AG04449 (cell line): ENCODE data around the gene FHIT.

Experiments
- CTCF ChIA-PET: fragments of 350-600 bp; formaldehyde crosslinking; extraction: SDS; loops from one replicate; lab custom pipeline; 2021; ENCODE audit warnings: antibody characterized with exemption; lab: Yijun Ruan, JAX
- POLR2A ChIA-PET: fragments of 400-600, 350-600 bp; formaldehyde crosslinking; extraction: SDS; loops from one replicate; lab custom pipeline; 2020; ENCODE audit warnings: antibody characterized with exemption, inconsistent platforms; lab: Yijun Ruan, JAX
- DNase-seq: peaks from one replicate; pipeline ENCODE4 v3.0.0-alpha.2; 2010; ENCODE audit warnings: low read depth, low spot score
- H3K4me3 ChIP-seq: 2 replicates; pipeline ENCODE4 v1.5.1; 2011; ENCODE audit warnings: low read depth, mild to moderate bottlenecking, control low read depth, low read length
- TF ChIP-seq, protein P1 (sequence below): IDR thresholded peaks from one replicate; pipeline ENCODE4 v1.5.1; 2011; ENCODE audit warnings: mild to moderate bottlenecking, moderate library complexity, low read length, control low read depth, inconsistent platforms; ENCODE audit not compliant: insufficient read depth; ENCODE audit errors: missing control alignments

FHIT gene

GRCh38 chr3:59791774-59792308 lies 1459.4 kb downstream of the FHIT start:
- ChIA-PET CTCF (interaction anchor here (0.6 kb wide), 1 partner anchor 19 kb away, joined by 3 read pairs; no protein-coding TSS in a partner anchor), POLR2A (no interaction called here)
- no peak overlapping the region for H3K4me3 ChIP-seq
- TF ChIP-seq, protein P1, sequence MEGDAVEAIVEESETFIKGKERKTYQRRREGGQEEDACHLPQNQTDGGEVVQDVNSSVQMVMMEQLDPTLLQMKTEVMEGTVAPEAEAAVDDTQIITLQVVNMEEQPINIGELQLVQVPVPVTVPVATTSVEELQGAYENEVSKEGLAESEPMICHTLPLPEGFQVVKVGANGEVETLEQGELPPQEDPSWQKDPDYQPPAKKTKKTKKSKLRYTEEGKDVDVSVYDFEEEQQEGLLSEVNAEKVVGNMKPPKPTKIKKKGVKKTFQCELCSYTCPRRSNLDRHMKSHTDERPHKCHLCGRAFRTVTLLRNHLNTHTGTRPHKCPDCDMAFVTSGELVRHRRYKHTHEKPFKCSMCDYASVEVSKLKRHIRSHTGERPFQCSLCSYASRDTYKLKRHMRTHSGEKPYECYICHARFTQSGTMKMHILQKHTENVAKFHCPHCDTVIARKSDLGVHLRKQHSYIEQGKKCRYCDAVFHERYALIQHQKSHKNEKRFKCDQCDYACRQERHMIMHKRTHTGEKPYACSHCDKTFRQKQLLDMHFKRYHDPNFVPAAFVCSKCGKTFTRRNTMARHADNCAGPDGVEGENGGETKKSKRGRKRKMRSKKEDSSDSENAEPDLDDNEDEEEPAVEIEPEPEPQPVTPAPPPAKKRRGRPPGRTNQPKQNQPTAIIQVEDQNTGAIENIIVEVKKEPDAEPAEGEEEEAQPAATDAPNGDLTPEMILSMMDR, result no peak
- DNase-seq, result no peak

- H3K4me3 ChIP-seq, result no peak overlapping the region
- CTCF ChIA-PET, result interaction anchor here (1.3 kb wide), 1 partner anchor 21 kb away, joined by 3 read pairs; no protein-coding TSS in a partner anchor
- POLR2A ChIA-PET, result no interaction called here
- TF ChIP-seq, protein P1, result no peak
- no peak for DNase-seq
Measured at GRCh38 chr3:59790241-59790640, 1461.0 kb downstream of the FHIT start.

GRCh38 chr3:59788801-59789200 lies 1462.5 kb downstream of the FHIT start:
- TF ChIP-seq, protein P1, result no peak
- no peak for DNase-seq
- ChIA-PET POLR2A (no interaction called here), CTCF (interaction anchor here (1.3 kb wide), 1 partner anchor 23 kb away, joined by 3 read pairs; no protein-coding TSS in a partner anchor)
- no peak overlapping the region for H3K4me3 ChIP-seq

GRCh38 chr3:59788133-59788532 lies 1463.1 kb downstream of the FHIT start:
- no peak overlapping the region for H3K4me3 ChIP-seq
- ChIA-PET CTCF (no interaction called here), POLR2A (no interaction called here)
- no peak for DNase-seq
- TF ChIP-seq, protein P1, result no peak

DNA sequence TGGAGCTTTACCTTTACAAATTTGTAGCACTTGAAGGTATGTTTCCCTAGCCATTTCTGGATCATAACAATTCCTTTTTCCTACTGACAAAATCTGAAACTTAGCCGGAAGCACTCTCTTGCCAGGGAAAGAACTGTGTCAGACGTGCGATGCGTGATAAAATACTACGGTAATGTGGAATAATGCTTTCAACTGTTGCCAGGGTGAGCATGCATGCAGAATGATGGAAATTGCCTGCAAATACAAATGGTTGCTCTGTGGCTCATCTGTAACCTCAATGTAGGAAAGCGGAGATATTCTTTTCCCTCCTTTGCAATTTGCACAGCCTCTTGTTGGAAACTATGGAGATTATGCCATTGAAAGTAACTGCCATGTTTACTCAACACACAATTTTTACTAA lies 1464.9 kb downstream of the FHIT start:
- CTCF ChIA-PET, result interaction anchor here (1.0 kb wide), 1 partner anchor 10 kb away, joined by 4 read pairs; no protein-coding TSS in a partner anchor
- POLR2A ChIA-PET, result no interaction called here
- TF ChIP-seq, protein P1, result no peak
- DNase-seq, result no peak
- no peak overlapping the region for H3K4me3 ChIP-seq

GRCh38 chr3:59784164-59784563 lies 1467.1 kb downstream of the FHIT start:
- TF ChIP-seq, protein P1, result no peak
- no peak overlapping the region for H3K4me3 ChIP-seq
- ChIA-PET POLR2A (no interaction called here), CTCF (no interaction called here)
- DNase-seq, result no peak
